Neural progenitor cell (in vitro differentiated cells): ENCODE data around the gene GPR156.

Experiments
- EZH2 ChIP-seq: fragments of 200-600 bp; sonication (generic); IDR thresholded peaks from 2 replicates; pipeline ENCODE4 v1.6.1; 2017; ENCODE audit warnings: antibody characterized with exemption, mild to moderate bottlenecking, moderate library complexity
- EZH2phosphoT487 ChIP-seq: fragments of 200-600 bp; sonication (generic); IDR thresholded peaks from 2 replicates; pipeline ENCODE4 v1.6.1; 2017; ENCODE audit warnings: antibody characterized with exemption
- TF ChIP-seq, protein P1 (sequence below): fragments of 200-600 bp; sonication (generic); IDR thresholded peaks from 2 replicates; pipeline ENCODE4 v1.5.1; 2017; ENCODE audit warnings: antibody characterized with exemption, mild to moderate bottlenecking

DNA sequence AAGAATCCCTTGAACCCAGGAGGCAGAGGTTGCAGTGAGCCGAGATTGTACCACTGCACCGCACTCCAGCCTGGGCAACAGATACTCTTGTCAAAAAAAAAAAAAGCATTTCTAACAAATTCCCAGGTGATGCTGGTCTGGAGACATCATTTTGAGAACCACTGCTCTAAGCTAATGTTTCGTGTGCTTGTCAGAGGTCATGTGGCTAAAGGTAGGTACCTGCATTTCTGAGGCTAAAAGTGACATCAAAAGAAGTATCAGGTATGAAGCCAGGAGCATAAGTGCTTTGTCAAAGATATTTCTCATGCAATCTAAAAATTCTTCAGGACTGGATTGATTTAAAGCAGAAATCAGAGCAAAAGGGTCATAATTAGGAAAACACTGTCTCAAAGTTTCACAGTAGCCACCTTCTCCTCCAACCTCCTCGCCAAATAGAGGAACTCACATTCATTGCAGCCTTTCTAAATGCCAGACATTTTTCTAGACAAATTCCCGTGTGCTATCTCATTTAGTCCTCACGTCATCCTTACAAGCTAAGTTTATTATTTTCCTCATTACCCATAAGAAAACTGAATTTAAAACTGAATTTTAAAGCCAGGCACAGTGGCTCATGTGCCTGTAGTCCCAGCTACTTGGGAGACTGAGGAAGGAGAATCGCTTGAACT, 165.0 kb downstream of the GPR156 start:
- TF ChIP-seq, protein P1, sequence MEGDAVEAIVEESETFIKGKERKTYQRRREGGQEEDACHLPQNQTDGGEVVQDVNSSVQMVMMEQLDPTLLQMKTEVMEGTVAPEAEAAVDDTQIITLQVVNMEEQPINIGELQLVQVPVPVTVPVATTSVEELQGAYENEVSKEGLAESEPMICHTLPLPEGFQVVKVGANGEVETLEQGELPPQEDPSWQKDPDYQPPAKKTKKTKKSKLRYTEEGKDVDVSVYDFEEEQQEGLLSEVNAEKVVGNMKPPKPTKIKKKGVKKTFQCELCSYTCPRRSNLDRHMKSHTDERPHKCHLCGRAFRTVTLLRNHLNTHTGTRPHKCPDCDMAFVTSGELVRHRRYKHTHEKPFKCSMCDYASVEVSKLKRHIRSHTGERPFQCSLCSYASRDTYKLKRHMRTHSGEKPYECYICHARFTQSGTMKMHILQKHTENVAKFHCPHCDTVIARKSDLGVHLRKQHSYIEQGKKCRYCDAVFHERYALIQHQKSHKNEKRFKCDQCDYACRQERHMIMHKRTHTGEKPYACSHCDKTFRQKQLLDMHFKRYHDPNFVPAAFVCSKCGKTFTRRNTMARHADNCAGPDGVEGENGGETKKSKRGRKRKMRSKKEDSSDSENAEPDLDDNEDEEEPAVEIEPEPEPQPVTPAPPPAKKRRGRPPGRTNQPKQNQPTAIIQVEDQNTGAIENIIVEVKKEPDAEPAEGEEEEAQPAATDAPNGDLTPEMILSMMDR = no peak
- no peak for TF ChIP-seq EZH2phosphoT487
- no peak for TF ChIP-seq EZH2
